ENCODE measurements around the gene EPN1. TPM values are rescaled to one million over a fixed set of nuclear protein-coding genes. Genes with fewer than 3 reads are reported as not detected.

EPN1 gene
- total and polyA plus RNA-seq, 2 experiments from 2014 or later: 48.8 to 82.2 TPM

GRCh38 chr19:55638864-55639359 lies 36.1 kb upstream of the EPN1 start:
- Histone ChIP-seq H3K27me3 (replicated peaks; ENCODE audit: insufficient read depth) (no peaks in the 10 kb centered on the region), H3K9me2 (ENCODE audit: insufficient read depth) (no peaks in the 10 kb centered on the region), H3K79me2 (ENCODE audit: insufficient read depth) (peaks cover 60% of the 10 kb centered on the region), H3K9ac (no peak overlapping the region), H3K4me1 (ENCODE audit: insufficient read depth) (peaks cover 25% of the 10 kb centered on the region), H3K9me3 (ENCODE audit: low read depth) (no peaks in the 10 kb centered on the region), H3K27ac (0 out of 2 replicates have a peak overlapping the region, but pooled peaks have one; percentile 80), H3K36me3 (ENCODE audit: low read depth) (no peaks in the 10 kb centered on the region), H3F3A (ENCODE audit: insufficient read depth) (peaks cover 30% of the 10 kb centered on the region), H4K20me1 (ENCODE audit: insufficient read depth) (no peaks in the 10 kb centered on the region), H3K4me3 (no peak overlapping the region), H2AFZ (no peak overlapping the region), H3K4me2 (ENCODE audit: unreplicated experiment) (peak overlapping the region; percentile 90)
- TF ChIP-seq EZH2 (IDR thresholded peaks at IDR 0.05; ENCODE audit: insufficient read depth, poor library complexity, severe bottlenecking) (no peak), EZH2phosphoT487 (IDR thresholded peaks at IDR 0.05; ENCODE audit: insufficient read depth, low read depth) (no peak)
- 72 to 75% methylated on average over 6 of the region's 6 CpGs for WGBS, 2 experiments (ENCODE audit: low coverage in 1 of 2, low lambda C conversion rate in 2 of 2, missing lambda C conversion rate in 2 of 2)
- in situ Hi-C loops (cut with MboI): loop anchor here (25.0 kb wide), 1 partner anchor 502 kb away; the partner anchor contains the start of gene TNNT1
- peak; percentile 58 for DNase-seq

GRCh38 chr19:55640043-55640576 lies 34.9 kb upstream of the EPN1 start:
- Histone ChIP-seq H3K9me3 (ENCODE audit: low read depth) (no peaks in the 10 kb centered on the region), H3K36me3 (ENCODE audit: low read depth) (peaks cover 5% of the 10 kb centered on the region; the same call in 1 of the 2 replicates), H3K4me3 (peak overlapping the region; percentile 87), H3K4me2 (ENCODE audit: unreplicated experiment) (peak overlapping the region; percentile 90), H3K27me3 (replicated peaks; ENCODE audit: insufficient read depth) (no peaks in the 10 kb centered on the region), H3K79me2 (ENCODE audit: insufficient read depth) (peaks cover 69% of the 10 kb centered on the region), H3K4me1 (ENCODE audit: insufficient read depth) (peaks cover 29% of the 10 kb centered on the region), H3K9me2 (ENCODE audit: insufficient read depth) (no peaks in the 10 kb centered on the region), H3K9ac (peak overlapping the region; percentile 87), H3K27ac (peak overlapping the region; percentile 80), H2AFZ (peak overlapping the region; percentile 64), H3F3A (ENCODE audit: insufficient read depth) (peaks cover 30% of the 10 kb centered on the region), H4K20me1 (ENCODE audit: insufficient read depth) (no peaks in the 10 kb centered on the region)
- 4 to 6% methylated on average over 23 to 36 of the region's 38 CpGs for WGBS, 2 experiments (ENCODE audit: low coverage in 1 of 2, low lambda C conversion rate in 2 of 2, missing lambda C conversion rate in 2 of 2)
- TF ChIP-seq EZH2 (IDR thresholded peaks at IDR 0.05; ENCODE audit: insufficient read depth, poor library complexity, severe bottlenecking) (no peak), EZH2phosphoT487 (IDR thresholded peaks at IDR 0.05; ENCODE audit: insufficient read depth, low read depth) (no peak)
- in situ Hi-C loops (cut with MboI): loop anchor here (25.0 kb wide), 1 partner anchor 503 kb away; the partner anchor contains the start of gene TNNT1
- peak; percentile 93 for DNase-seq

GRCh38 chr19:55640577-55641425 lies 34.2 kb upstream of the EPN1 start, which contains the start of gene ZNF580:
Gene ZNF580 (plus strand): TSS chr19:55641002. CDS start chr19:55642509, 1,507 bp downstream.
- H3K36me3 ChIP-seq (ENCODE audit: low read depth): peaks cover 10% of the 10 kb centered on the region; the same call in 1 of the 2 replicates

More at GRCh38 chr19:55640577-55641425, 34.2 kb upstream of the EPN1 start, which contains the start of gene ZNF580:
- peaks cover 34% of the 10 kb centered on the region for H3F3A ChIP-seq (ENCODE audit: insufficient read depth)
- peak within 1 kb of the TSS; percentile 90 for H3K4me2 ChIP-seq (ENCODE audit: unreplicated experiment)
- peaks cover 27% of the 10 kb centered on the region for H3K4me1 ChIP-seq (ENCODE audit: insufficient read depth)
- H3K79me2 ChIP-seq (ENCODE audit: insufficient read depth): peaks cover 69% of the 10 kb centered on the region
- H3K9me3 ChIP-seq (ENCODE audit: low read depth): no peaks in the 10 kb centered on the region
- WGBS, 2 experiments (ENCODE audit: low coverage in 1 of 2, low lambda C conversion rate in 2 of 2, missing lambda C conversion rate in 2 of 2): 0 to 2% methylated on average over 12 to 85 of the region's 89 CpGs
- TF ChIP-seq EZH2phosphoT487 (IDR thresholded peaks at IDR 0.05; ENCODE audit: insufficient read depth, low read depth) (no peak), EZH2 (IDR thresholded peaks at IDR 0.05; ENCODE audit: insufficient read depth, poor library complexity, severe bottlenecking) (no peak)
- H2AFZ ChIP-seq: peak within 1 kb of the TSS; percentile 64
- H3K9me2 ChIP-seq (ENCODE audit: insufficient read depth): no peaks in the 10 kb centered on the region
- peak within 1 kb of the TSS; percentile 87 for H3K4me3 ChIP-seq
- H3K9ac ChIP-seq: peak within 1 kb of the TSS; percentile 87
- H3K27ac ChIP-seq: peak within 1 kb of the TSS; percentile 80
- DNase-seq: peak; percentile 78
- in situ Hi-C loops (cut with MboI): loop anchor here (25.0 kb wide), 1 partner anchor 504 kb away; the partner anchor contains the start of gene TNNT1
- no peaks in the 10 kb centered on the region for H4K20me1 ChIP-seq (ENCODE audit: insufficient read depth)
- H3K27me3 ChIP-seq (replicated peaks; ENCODE audit: insufficient read depth): no peaks in the 10 kb centered on the region

All from GM23248 (cell line).